ENCODE measurements around the gene C15orf40. TPM values are rescaled to one million over a fixed set of nuclear protein-coding genes. Genes with fewer than 3 reads are reported as not detected.

C15orf40 gene
- total and polyA plus RNA-seq, 9 of the 15 experiments (the other 6 are each of a cell fraction or from before 2014, with no cell fraction given) = 15.9 to 52.0 (median 27.0) TPM

DNA sequence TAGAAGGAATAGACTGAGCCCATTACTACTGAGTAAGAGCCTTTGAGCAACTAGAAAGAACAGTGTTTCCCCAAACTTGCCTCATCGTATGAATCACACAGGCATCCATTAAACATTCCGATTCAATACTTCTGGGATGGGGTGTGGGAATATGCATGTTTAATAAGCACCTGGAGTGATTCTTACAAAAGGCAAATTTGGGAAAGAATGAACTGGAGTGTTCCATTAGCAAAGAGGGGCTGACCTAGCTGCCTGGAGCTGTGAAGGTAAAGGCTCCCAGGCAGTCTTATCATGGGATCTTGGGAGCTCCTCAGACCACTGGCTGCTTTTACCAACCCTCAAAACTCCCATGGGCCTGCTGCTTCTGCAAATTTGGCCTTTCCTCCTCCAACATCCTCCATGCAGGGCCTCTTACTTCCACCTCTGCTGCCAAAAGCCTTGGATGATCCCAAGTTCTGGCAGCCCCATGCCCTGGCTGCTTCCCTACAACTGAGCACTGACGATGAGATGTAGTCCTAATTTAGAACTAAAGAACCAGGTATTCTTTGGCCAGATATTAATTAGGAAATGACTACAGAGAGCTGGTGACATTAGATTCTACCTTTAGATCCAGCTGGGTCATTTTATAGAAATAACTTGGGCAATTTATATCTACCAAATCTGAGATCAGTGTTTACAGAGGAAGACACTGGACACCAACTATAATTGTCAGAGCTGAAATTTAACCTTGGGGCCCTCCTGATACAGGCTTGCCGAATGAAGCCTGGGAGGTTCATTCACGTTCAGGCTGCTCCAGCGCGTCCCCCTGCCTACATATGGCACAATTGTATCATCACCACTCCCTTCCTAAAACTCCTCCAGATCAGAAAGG is 47.7 kb downstream of the C15orf40 start:
- ChIA-PET POLR2A (interaction anchor here (0.6 kb wide), 1 partner anchor 276 kb away, joined by 3 read pairs; no protein-coding TSS in a partner anchor), CTCF (ENCODE audit: low intra/inter-chr PET ratio) (no interaction called here)
- WGBS (ENCODE audit: insufficient coverage, low coverage, missing lambda C conversion rate) = 4% methylated on average over 7 of the region's 7 CpGs
- FAIRE-seq = no peak
- Histone ChIP-seq H3K36me3 (ENCODE audit: control insufficient read depth, insufficient read depth, low read length) (no peaks in the 10 kb centered on the region), H3K4me2 (ENCODE audit: insufficient read depth, low read length) (no peak overlapping the region), H3K27me3 (ENCODE audit: control insufficient read depth in 2 of 2, insufficient read depth in 2 of 2, low read length in 2 of 2) (peaks cover 30 to 47% of the 10 kb centered on the region in 2 experiments), H4K20me1 (replicated peaks; ENCODE audit: control insufficient read depth, insufficient read depth, low read length) (no peaks in the 10 kb centered on the region), H3K4me1 (replicated peaks in 1 of 2; ENCODE audit: control insufficient read depth in 2 of 2, insufficient read depth in 2 of 2, low read length in 2 of 2) (no peaks in the 10 kb centered on the region), H3K4me3 (no peak overlapping the region), H3K27ac (ENCODE audit: extremely low read depth, low read depth, low read length) (no peak overlapping the region), H3K9me3 (replicated peaks; ENCODE audit: control insufficient read depth, insufficient read depth, low read depth, low read length) (no peaks in the 10 kb centered on the region), H3K79me2 (ENCODE audit: control insufficient read depth, insufficient read depth, low read length) (no peaks in the 10 kb centered on the region), H2AFZ (ENCODE audit: low read depth, low read length) (no peak overlapping the region), H3K9ac (ENCODE audit: insufficient read depth in 1 of 2, low read depth in 2 of 2, low read length in 2 of 2) (no peak overlapping the region), H3K9me1 (ENCODE audit: control insufficient read depth, insufficient read depth, low read length) (no peaks in the 10 kb centered on the region)
- peak; percentile 34; the same call in 1 of the 3 replicates for ATAC-seq
- no peak for DNase-seq (ENCODE audit: extremely low read depth in 1 of 4, low spot score in 3 of 4)
- no TSS peak for BruUV-seq (replicated peaks)
- TF ChIP-seq ZNF707 (CRISPR knock-in tag; conservative IDR thresholded peaks at IDR 0.05) (no peak), ZNF583 (CRISPR knock-in tag; IDR thresholded peaks at IDR 0.05) (no peak), SAP30 (IDR thresholded peaks at IDR 0.05; ENCODE audit: borderline replicate concordance, insufficient read depth, low read depth, low read length, poor library complexity, severe bottlenecking) (no peak), ZKSCAN8 (CRISPR knock-in tag; IDR thresholded peaks at IDR 0.05) (no peak), CEBPB (tag; IDR thresholded peaks at IDR 0.05) (no peak), CBX1 (IDR thresholded peaks at IDR 0.05; ENCODE audit: low read depth) (no peak)
- TF ChIP-seq, protein P1, sequence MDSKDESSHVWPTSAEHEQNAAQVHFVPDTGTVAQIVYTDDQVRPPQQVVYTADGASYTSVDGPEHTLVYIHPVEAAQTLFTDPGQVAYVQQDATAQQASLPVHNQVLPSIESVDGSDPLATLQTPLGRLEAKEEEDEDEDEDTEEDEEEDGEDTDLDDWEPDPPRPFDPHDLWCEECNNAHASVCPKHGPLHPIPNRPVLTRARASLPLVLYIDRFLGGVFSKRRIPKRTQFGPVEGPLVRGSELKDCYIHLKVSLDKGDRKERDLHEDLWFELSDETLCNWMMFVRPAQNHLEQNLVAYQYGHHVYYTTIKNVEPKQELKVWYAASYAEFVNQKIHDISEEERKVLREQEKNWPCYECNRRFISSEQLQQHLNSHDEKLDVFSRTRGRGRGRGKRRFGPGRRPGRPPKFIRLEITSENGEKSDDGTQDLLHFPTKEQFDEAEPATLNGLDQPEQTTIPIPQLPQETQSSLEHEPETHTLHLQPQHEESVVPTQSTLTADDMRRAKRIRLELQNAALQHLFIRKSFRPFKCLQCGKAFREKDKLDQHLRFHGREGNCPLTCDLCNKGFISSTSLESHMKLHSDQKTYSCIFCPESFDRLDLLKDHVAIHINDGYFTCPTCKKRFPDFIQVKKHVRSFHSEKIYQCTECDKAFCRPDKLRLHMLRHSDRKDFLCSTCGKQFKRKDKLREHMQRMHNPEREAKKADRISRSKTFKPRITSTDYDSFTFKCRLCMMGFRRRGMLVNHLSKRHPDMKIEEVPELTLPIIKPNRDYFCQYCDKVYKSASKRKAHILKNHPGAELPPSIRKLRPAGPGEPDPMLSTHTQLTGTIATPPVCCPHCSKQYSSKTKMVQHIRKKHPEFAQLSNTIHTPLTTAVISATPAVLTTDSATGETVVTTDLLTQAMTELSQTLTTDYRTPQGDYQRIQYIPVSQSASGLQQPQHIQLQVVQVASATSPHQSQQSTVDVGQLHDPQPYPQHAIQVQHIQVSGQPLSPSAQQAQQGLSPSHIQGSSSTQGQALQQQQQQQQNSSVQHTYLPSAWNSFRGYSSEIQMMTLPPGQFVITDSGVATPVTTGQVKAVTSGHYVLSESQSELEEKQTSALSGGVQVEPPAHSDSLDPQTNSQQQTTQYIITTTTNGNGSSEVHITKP (IDR thresholded peaks at IDR 0.05; ENCODE audit: partially characterized antibody) = peak; percentile 38
- intact Hi-C loops (cut with micrococcal nuclease) = no loop called here
- in situ Hi-C loops (cut with MboI) = no loop called here

All from K562 (cell line).